Activated B cell treated with CpG ODN at 0.5 μM for 24 hours (primary cell): ENCODE data around the gene PLAC1. TPM values are rescaled to one million over a fixed set of nuclear protein-coding genes. Genes with fewer than 3 reads are reported as not detected.

Experiments
- ATAC-seq: fragments of 200-7000 bp; cut with Tn5 transposase; one replicate; pipeline ENCODE4 v1.10.0; 2021; ENCODE audit warnings: low read depth, mild to moderate bottlenecking, moderate library complexity
- CTCF ChIA-PET: fragments of 350-600 bp; sonication (Branson Sonifier 250); formaldehyde crosslinking; loops from one replicate; lab custom pipeline; 2021; ENCODE audit warnings: antibody characterized with exemption; lab: Charles Lee
- POLR2A ChIA-PET: fragments of 350-600 bp; sonication (Branson Sonifier 250); formaldehyde crosslinking; loops from one replicate; lab custom pipeline; 2021; ENCODE audit warnings: antibody characterized with exemption; lab: Charles Lee
- DNase-seq: peaks from one replicate; pipeline ENCODE4 v3.0.0; 2022
- H3K27ac Mint-ChIP-seq: one replicate; pipeline ENCODE4 v1.8.0; 2020; ENCODE audit warnings: mixed read lengths
- H3K27me3 Mint-ChIP-seq: one replicate; pipeline ENCODE4 v1.8.0; 2021; ENCODE audit warnings: mixed read lengths
- H3K36me3 Mint-ChIP-seq: one replicate; pipeline ENCODE4 v1.8.0; 2021; ENCODE audit warnings: low read depth, mixed read lengths
- H3K4me1 Mint-ChIP-seq: one replicate; pipeline ENCODE4 v1.8.0; 2021; ENCODE audit warnings: mixed read lengths
- H3K4me3 Mint-ChIP-seq: one replicate; pipeline ENCODE4 v1.8.0; 2020; ENCODE audit warnings: mild to moderate bottlenecking, mixed read lengths
- H3K9me3 Mint-ChIP-seq: one replicate; pipeline ENCODE4 v1.8.0; 2020; ENCODE audit warnings: mixed read lengths
- intact Hi-C: fragments of 100-400 bp; cut with micrococcal nuclease; formaldehyde crosslinking; loops from one replicate; pipeline ENCODE4 v1.15.1; 2024
- total RNA-seq: library from RNA; stranded (reverse); gene quantifications from 2 replicates; pipeline ENCODE4 v1.2.3, GENCODE V29; 2022
- TF ChIP-seq, protein P1 (sequence below): fragments of 200-600 bp; IDR thresholded peaks from one replicate; pipeline ENCODE4 v1.8.0; 2022; ENCODE audit warnings: antibody characterized with exemption, mild to moderate bottlenecking

PLAC1 gene
- total RNA-seq, 1 donor from 2014 or later = not detected

DNA sequence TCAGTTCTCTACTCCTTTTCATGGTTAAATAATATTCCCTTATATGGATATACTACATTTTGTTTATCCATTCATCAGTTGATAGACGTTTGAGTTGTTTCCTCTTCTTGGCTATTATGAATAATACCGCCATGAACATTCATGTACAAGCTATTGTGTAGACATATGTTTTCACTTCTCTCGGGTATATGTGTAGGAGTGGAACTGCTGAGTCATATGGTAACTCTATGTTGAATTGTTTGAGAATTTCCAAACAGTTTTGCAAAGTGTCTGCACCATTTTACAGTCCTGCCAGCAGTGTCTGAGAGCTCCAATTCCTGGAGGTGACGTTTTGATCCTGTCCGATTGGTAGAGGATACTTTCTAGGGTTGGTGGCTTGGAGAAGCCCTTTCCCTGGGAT is 23.6 kb downstream of the PLAC1 start:
- CTCF ChIA-PET = no interaction called here
- H3K27me3 Mint-ChIP-seq = peaks cover 13% of the 10 kb centered on the region
- no peaks in the 10 kb centered on the region for H3K36me3 Mint-ChIP-seq
- H3K4me1 Mint-ChIP-seq = no peaks in the 10 kb centered on the region
- no peak overlapping the region for H3K4me3 Mint-ChIP-seq
- TF ChIP-seq, protein P1, sequence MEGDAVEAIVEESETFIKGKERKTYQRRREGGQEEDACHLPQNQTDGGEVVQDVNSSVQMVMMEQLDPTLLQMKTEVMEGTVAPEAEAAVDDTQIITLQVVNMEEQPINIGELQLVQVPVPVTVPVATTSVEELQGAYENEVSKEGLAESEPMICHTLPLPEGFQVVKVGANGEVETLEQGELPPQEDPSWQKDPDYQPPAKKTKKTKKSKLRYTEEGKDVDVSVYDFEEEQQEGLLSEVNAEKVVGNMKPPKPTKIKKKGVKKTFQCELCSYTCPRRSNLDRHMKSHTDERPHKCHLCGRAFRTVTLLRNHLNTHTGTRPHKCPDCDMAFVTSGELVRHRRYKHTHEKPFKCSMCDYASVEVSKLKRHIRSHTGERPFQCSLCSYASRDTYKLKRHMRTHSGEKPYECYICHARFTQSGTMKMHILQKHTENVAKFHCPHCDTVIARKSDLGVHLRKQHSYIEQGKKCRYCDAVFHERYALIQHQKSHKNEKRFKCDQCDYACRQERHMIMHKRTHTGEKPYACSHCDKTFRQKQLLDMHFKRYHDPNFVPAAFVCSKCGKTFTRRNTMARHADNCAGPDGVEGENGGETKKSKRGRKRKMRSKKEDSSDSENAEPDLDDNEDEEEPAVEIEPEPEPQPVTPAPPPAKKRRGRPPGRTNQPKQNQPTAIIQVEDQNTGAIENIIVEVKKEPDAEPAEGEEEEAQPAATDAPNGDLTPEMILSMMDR = no peak
- DNase-seq (no peak), ATAC-seq (no peak)
- intact Hi-C loops = no loop called here
- H3K27ac Mint-ChIP-seq = no peak overlapping the region
- no peaks in the 10 kb centered on the region for H3K9me3 Mint-ChIP-seq
- POLR2A ChIA-PET = no interaction called here

DNA sequence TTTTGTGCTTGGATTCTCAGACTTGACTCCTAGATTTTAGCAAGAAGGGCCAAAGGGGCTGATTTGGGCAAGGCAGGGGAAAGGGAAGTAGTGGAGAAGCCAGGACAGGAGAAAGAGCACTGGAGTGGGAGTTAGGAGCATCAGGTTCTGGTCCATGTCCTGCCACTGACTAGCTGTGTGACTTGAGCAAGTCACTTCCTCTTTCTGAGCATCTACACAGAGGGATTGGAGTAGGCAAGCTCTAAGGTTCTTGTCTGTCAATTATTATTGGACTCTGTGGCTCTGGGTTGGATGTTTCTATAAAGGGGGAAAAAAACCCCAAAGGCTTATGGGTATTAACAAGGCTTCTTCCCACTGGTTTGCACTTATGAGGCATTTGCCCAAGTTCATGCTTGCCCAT is 24.4 kb downstream of the PLAC1 start:
- Mint-ChIP-seq H3K4me1 (no peaks in the 10 kb centered on the region), H3K4me3 (no peak overlapping the region), H3K9me3 (no peaks in the 10 kb centered on the region), H3K27me3 (peaks cover 12% of the 10 kb centered on the region), H3K27ac (no peak overlapping the region), H3K36me3 (no peaks in the 10 kb centered on the region)
- ATAC-seq (no peak), DNase-seq (no peak)
- CTCF ChIA-PET = no interaction called here
- TF ChIP-seq, protein P1 = no peak
- intact Hi-C loops = no loop called here
- POLR2A ChIA-PET = interaction anchor here (0.6 kb wide), 1 partner anchor 16 kb away, joined by 3 read pairs; no protein-coding TSS in a partner anchor

DNA sequence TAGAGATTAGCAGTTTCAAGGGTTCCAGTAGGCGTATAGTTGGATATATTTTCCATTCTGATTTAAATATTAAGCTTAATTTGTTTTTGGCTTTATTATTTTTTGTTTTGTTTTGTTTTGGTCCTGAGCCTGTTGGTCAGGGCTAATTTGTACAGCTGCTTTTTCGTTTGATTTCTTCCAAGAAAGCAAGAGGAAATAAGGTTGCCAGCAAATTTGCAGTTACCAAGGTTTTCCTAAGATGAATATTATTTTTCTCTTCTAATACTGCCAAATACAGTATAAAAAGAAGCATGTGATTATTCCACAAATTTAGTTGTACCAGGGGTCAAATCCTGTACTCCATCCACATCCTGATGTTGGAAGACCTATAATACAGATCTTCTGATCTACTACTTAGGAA is 24.9 kb downstream of the PLAC1 start:
- POLR2A ChIA-PET = no interaction called here

DNA sequence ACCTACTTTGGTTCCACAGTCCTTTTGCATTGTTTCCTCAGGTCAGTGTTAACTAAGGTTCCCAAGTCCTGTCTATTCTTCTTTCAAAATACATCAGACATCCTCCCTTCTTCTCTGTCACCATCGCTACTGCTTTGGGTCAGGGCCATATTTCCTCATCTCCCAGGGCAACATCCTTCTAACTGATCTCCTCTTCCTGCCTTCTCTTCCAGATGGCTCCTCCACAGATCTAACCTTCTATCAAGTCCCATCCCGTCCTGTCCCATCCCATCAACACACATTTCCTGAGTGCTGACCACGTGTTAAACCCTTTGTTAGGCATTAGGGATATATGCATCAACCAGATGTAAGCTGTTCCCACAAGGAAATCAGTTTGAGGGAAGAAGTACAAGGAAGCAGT is 25.9 kb downstream of the PLAC1 start:
- Mint-ChIP-seq H3K36me3 (no peaks in the 10 kb centered on the region), H3K4me1 (no peaks in the 10 kb centered on the region), H3K27ac (no peak overlapping the region), H3K9me3 (no peaks in the 10 kb centered on the region), H3K27me3 (peaks cover 14% of the 10 kb centered on the region), H3K4me3 (no peak overlapping the region)
- ChIA-PET CTCF (no interaction called here), POLR2A (no interaction called here)
- no peak for ATAC-seq
- intact Hi-C loops = no loop called here
- no peak for DNase-seq
- TF ChIP-seq, protein P1 = no peak

More for the DNA sequence above, 24.9 kb downstream of the PLAC1 start:
- TF ChIP-seq, protein P1 = no peak
- H3K9me3 Mint-ChIP-seq = no peaks in the 10 kb centered on the region
- DNase-seq = no peak
- intact Hi-C loops = no loop called here
- no peak overlapping the region for H3K27ac Mint-ChIP-seq
- no peak for ATAC-seq
- no peaks in the 10 kb centered on the region for H3K36me3 Mint-ChIP-seq
- H3K4me3 Mint-ChIP-seq = no peak overlapping the region
- H3K27me3 Mint-ChIP-seq = peaks cover 14% of the 10 kb centered on the region
- H3K4me1 Mint-ChIP-seq = no peaks in the 10 kb centered on the region
- CTCF ChIA-PET = no interaction called here

DNA sequence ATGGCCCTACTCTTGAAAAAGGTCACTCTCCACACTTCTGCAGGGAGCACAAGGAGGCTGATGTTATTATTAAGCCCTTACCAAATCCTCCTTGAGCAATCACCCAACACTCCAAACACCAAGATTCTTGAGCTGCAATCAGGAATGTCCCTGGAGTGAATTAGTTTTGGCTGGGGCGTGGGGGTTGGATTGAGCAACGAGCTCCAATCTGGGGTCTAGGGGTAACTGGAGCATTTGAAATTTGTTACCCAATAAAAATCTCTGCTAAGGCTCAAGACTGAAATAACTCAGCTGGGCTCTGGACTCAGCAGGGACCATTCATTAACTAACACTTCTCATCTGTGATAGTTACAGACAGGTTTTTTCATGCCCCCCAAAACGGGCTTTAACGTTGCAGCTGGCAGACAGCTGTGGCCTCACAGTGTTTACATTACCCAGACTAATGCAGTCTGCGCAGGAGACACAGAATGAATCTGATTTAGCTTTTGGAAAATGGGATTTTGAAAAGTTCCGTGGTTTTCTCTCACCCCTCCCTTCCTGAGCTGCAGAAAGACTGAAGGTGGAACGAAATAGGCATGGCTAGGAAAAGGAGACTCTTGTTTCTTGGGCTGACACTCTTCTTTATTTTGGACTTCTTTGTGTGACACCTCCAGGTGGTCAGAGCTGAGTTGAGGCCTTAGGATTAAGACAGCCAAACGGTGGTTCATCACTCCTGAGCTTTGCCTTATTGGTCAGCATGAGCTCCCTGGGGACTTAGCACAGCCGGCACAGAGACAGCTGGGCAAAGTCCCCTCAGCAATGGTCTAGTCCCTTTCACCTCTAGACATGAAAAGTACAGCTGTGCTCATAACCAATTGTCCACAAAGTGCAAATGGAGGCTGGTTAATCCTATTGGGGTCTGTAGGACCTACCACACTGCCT is 26.6 kb downstream of the PLAC1 start:
- no peaks in the 10 kb centered on the region for H3K4me1 Mint-ChIP-seq
- TF ChIP-seq, protein P1 = no peak
- ATAC-seq (no peak), DNase-seq (no peak)
- ChIA-PET POLR2A (no interaction called here), CTCF (no interaction called here)
- H3K27ac Mint-ChIP-seq = no peak overlapping the region
- no peaks in the 10 kb centered on the region for H3K36me3 Mint-ChIP-seq
- no peak overlapping the region for H3K4me3 Mint-ChIP-seq
- intact Hi-C loops = no loop called here
- H3K27me3 Mint-ChIP-seq = peaks cover 14% of the 10 kb centered on the region
- no peaks in the 10 kb centered on the region for H3K9me3 Mint-ChIP-seq
